ENCODE measurements around the gene DCXR. TPM values are rescaled to one million over a fixed set of nuclear protein-coding genes. Genes with fewer than 3 reads are reported as not detected.

The DCXR gene
- total RNA-seq = 10 to 100 TPM; 65.9 to 68.2 TPM
- 100 to 1,000 TPM; 118 to 164 TPM for polyA plus RNA-seq

DNA sequence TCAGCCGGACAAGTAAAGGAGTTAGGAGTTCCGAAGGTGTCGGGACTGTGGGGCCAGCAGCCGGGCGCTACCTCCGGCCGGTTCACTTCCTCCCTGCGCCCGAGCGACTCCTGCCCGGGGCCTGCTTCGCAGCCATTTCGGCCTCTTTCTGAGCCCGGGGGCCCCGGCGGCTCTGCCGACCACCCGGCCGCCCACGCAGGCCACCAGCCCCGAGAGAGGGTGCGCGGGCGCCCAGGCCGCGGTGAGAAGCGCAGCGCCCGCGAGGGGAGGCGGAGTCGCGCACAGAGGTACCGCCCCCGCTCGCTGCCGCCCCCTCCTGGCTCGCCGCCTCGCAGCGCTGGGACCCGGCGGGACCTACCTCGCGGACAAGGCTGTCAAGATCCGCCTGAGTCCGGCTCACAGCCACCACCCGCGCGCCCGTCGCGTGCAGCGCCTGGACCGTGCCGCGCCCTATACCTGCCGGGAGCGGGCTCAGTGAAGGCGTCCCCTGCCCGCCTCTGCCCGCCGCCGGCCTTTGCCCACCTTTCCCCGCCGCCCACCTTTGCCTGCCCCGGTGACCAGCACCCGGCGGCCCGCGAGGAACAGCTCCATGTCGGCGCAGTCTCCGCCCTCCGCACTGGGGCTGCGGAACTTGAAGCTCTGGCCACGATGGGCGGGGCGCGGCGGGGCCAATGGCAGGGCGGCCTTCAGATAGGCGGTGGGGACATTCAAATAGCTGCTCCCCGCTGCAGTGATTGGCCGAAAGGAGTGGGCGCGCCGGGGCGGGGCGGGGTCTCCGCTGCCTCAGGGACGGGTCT is at the start of gene DCXR:
Gene DCXR, minus strand, starts transcription at position 606 of the 797 bp plus-strand sequence. Its CDS starts 15 bp downstream, at position 591.
- CTCF ChIA-PET (ENCODE audit: partially characterized antibody) = interaction anchor here (0.7 to 1.7 kb wide), 25 partner anchors 9 to 261 kb away, joined by 3 to 11 read pairs (median 4); partner anchors contain the start of genes CENPX, GPS1, LRRC45 and RFNG
- Histone ChIP-seq H3K4me1 (ENCODE audit: insufficient read depth, low read length) (peaks cover 19% of the 10 kb centered on the region), H3K9me3 (ENCODE audit: control insufficient read depth in 1 of 2, low read length in 2 of 2) (no peaks in the 10 kb centered on the region), H3K27me3 (ENCODE audit: insufficient read depth, low read length) (no peaks in the 10 kb centered on the region), H3K27ac (ENCODE audit: low read depth, low read length) (peak within 1 kb of the TSS; percentile 57), H3K36me3 (ENCODE audit: insufficient read depth, low read length) (no peaks in the 10 kb centered on the region), H3K4me3 (ENCODE audit: low read length in 2 of 2) (peak within 1 kb of the TSS; percentile 52 to 80)
- Mint-ChIP-seq H3K9me3 (no peaks in the 10 kb centered on the region), H3K27me3 (no peaks in the 10 kb centered on the region), H3K27ac (peak within 1 kb of the TSS; percentile 87 to 96 (median 93)), H3K4me1 (peaks cover 13 to 36% (median 18%) of the 10 kb centered on the region in 4 donors), H3K4me3 (peak within 1 kb of the TSS; percentile 87 to 95 (median 90)), H3K36me3 (peaks cover 0 to 6% of the 10 kb centered on the region in 2 donors)
- peak; percentile 95 to 96 (median 95) for DNase-seq
- POLR2A ChIA-PET (ENCODE audit: partially characterized antibody) = interaction anchor here (0.6 to 2.7 kb wide), 19 partner anchors 15 to 255 kb away, joined by 3 to 26 read pairs (median 7); partner anchors contain the start of genes ASPSCR1, CENPX, DUS1L and FASN
- intact Hi-C loops (cut with micrococcal nuclease) = loop anchor here (1.0 to 10.0 kb wide), 8 partner anchors 14 to 378 kb away; partner anchors contain the start of genes DUS1L, FASN, GPS1 and HEXD

DNA sequence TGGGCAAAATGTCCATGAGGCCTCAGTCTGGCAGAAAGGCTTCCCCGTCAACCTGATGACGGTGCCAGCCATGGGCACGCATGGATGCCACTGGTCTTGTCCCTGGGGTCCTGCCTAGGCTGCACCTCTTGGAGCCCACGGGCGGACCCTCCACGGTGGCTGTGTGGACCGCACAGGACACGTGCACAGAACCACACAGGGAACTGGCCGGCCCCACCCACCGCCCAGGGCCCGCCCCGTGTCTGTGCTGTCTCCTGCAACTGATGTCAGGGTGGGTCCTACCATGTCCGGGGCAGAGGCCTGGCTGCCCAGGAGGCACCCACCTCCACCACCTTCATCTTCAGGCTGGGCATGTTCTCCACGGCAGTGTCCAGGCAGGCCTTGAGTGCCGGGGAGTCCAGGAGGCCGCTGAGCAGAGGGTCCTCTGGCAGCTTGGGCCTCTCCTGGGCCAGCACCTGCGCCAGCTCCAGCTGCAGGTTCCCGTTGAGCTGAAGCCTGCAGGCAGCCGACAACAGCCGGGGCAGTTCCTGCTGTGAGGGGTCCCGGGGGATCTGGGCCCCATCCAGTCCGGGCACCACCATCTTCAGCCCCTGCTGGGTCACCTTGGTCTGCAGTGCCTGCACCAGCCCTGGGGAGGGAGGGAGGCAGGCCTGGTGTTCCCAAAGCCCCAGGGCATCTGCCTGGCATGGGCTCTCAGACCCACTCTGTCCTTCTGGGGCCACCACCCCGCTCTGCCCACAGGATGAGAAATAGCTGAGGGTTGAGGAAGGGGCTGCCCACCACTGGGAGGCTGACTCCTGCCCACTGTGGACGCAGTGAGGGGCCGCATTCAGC is 48.7 kb upstream of the DCXR start:
- peaks cover 54% of the 10 kb centered on the region for H3K36me3 ChIP-seq (ENCODE audit: insufficient read depth, low read length)
- peaks cover 5 to 20% of the 10 kb centered on the region in 2 donors for H3K36me3 Mint-ChIP-seq
- peak overlapping the region in 1 of 7 donors; percentile 35 for H3K27ac Mint-ChIP-seq
- H3K4me1 ChIP-seq (ENCODE audit: insufficient read depth, low read length) = no peaks in the 10 kb centered on the region
- H3K4me1 Mint-ChIP-seq = no peaks in the 10 kb centered on the region
- H3K27ac ChIP-seq (ENCODE audit: low read depth, low read length) = no peak overlapping the region
- intact Hi-C loops (cut with micrococcal nuclease) = no loop called here
- no peaks in the 10 kb centered on the region for H3K27me3 ChIP-seq (ENCODE audit: insufficient read depth, low read length)
- H3K4me3 Mint-ChIP-seq = no peak overlapping the region
- H3K9me3 Mint-ChIP-seq = no peaks in the 10 kb centered on the region
- no peaks in the 10 kb centered on the region for H3K9me3 ChIP-seq (ENCODE audit: control insufficient read depth in 1 of 2, low read length in 2 of 2)
- no peaks in the 10 kb centered on the region for H3K27me3 Mint-ChIP-seq
- no peak overlapping the region for H3K4me3 ChIP-seq (ENCODE audit: low read length in 2 of 2)
- CTCF ChIA-PET (ENCODE audit: partially characterized antibody) = no interaction called here
- POLR2A ChIA-PET (ENCODE audit: partially characterized antibody) = interaction anchor here (1.6 kb wide), 1 partner anchor 20 kb away, joined by 4 read pairs; no protein-coding TSS in a partner anchor
- DNase-seq = peak in 1 of 5 donors; percentile 19

DNA sequence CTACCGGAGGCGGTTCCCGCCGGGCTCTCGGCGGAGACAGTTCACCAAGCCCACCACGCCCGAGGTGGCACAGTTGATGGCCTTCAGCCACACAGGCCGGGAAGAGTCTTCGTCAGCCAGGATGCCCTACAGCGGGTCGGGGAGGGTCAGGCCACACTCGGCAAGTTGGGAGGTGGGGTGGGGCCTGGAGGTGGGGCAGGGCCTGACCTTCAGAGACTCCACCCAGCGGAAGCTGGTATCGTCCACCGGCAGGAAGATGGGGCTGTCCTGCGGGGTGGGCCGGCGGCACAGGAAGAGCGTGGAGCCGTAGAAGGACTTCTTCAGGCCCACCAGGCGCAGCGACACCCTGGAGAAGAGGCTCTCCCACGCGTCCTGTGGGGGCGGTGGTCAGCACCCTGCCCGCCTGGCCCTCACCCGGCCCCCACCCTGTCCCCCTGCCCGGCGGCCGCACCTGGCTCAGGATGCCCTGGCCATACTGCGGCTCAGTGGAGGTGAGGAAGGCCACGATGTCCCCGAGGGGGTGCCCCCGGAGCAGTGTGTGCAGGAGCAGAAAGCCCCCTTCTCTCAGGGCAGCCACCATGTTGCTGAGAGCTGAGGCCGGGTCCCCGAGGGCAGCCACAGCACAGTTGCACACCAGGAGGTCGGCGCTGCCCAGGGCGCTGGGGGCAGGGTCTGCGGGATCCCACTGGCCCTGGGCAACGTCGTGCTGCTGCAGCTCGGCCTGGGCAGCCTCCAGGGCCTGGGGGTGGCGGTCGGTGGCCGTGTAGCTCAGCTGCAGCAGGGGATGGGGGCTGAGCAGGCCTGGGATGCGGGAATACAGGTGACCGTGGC is 47.7 kb upstream of the DCXR start:
- H3K27me3 Mint-ChIP-seq = no peaks in the 10 kb centered on the region
- no peak overlapping the region for H3K4me3 Mint-ChIP-seq
- intact Hi-C loops (cut with micrococcal nuclease) = no loop called here
- no peaks in the 10 kb centered on the region for H3K9me3 Mint-ChIP-seq
- Histone ChIP-seq H3K4me1 (ENCODE audit: insufficient read depth, low read length) (no peaks in the 10 kb centered on the region), H3K27ac (ENCODE audit: low read depth, low read length) (no peak overlapping the region), H3K4me3 (ENCODE audit: low read length in 2 of 2) (no peak overlapping the region), H3K36me3 (ENCODE audit: insufficient read depth, low read length) (peaks cover 51% of the 10 kb centered on the region), H3K27me3 (ENCODE audit: insufficient read depth, low read length) (no peaks in the 10 kb centered on the region), H3K9me3 (ENCODE audit: control insufficient read depth in 1 of 2, low read length in 2 of 2) (no peaks in the 10 kb centered on the region)
- ChIA-PET POLR2A (ENCODE audit: partially characterized antibody) (no interaction called here), CTCF (ENCODE audit: partially characterized antibody) (no interaction called here)
- no peak overlapping the region for H3K27ac Mint-ChIP-seq
- DNase-seq = peak in 1 of 5 donors; percentile 36
- no peaks in the 10 kb centered on the region for H3K4me1 Mint-ChIP-seq
- peaks cover 5 to 20% of the 10 kb centered on the region in 2 donors for H3K36me3 Mint-ChIP-seq

DNA sequence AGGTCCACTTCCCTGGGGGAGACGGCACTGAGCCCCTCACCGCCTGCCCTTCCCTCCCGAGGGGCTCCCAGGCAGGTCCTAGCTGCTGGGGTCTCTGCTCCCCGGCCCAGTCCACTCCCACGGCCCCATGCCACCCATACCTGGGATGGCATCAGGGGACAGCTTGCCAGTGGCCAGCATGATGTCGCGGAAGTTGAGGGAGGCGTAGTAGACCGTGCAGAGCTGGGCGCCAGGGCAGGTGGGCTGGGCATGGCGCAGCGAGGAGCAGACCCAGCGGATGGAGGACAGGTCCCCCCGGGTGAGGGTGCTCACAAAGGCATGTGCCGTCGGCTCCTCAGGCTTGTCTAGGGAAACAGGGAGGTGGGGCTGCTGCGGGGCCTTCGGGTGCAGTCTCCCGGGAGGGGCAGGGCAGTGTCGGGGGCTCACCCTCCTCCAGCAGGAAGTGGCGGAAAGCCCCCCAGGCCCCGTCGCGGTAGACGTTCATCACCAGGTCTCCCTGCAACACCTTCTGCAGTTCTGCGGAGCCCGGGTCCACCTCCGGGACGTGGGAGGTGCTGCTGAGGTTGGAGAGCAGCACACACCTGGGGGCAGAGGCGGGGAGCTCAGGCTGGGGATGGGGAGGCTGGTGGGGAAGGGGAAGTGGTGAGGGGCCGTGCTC is 47.0 kb upstream of the DCXR start:
- H3K36me3 ChIP-seq (ENCODE audit: insufficient read depth, low read length) = peaks cover 45% of the 10 kb centered on the region
- H3K36me3 Mint-ChIP-seq = peaks cover 7 to 19% of the 10 kb centered on the region in 2 donors
- CTCF ChIA-PET (ENCODE audit: partially characterized antibody) = no interaction called here

DNA sequence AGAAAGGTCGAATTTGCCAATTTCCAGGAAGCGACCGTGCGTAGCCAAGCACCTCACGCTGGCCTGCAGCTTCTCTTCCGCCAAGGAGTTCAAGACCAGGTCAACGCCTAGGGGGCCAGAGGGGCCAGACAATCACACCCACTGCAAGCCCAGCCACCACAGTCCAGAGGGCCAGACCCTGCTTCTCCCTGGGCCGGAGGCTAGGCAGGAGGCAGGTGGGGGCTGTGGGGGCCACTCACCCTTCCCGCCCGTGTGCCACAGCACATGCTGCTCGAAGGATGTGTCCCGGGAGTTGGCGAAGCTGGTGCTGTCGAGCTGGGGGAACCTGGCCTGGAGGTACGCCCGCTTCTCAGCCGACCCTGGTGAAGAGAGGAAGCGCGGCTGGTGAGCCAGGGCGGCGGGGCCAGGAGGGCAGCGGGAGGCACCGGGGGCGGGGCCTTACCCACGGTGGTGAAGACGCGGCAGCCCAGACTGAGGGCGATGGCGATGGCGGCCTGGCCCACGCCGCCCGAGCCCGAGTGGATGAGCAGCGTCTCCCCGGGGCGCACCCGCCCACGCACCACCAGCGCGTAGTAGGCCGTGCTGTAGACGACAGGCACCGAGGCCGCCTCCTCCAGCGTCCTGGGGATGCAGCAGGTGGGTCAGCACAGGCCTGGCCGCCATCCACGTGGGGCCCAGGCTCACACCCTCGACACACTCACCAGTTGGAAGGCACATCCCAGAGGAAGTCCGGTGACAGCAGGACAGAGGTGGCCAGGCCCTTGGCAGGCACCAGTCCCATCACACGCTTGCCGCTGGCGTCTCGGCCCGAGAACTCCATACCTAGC is 46.2 kb upstream of the DCXR start:
- intact Hi-C loops (cut with micrococcal nuclease) = no loop called here
- H3K27ac ChIP-seq (ENCODE audit: low read depth, low read length) = no peak overlapping the region
- H3K4me3 Mint-ChIP-seq = peak overlapping the region in 1 of 8 donors; percentile 41
- H3K27me3 ChIP-seq (ENCODE audit: insufficient read depth, low read length) = no peaks in the 10 kb centered on the region
- POLR2A ChIA-PET (ENCODE audit: partially characterized antibody) = no interaction called here
- peak in 1 of 5 donors; percentile 21 for DNase-seq
- H3K4me1 ChIP-seq (ENCODE audit: insufficient read depth, low read length) = no peaks in the 10 kb centered on the region
- H3K27ac Mint-ChIP-seq = no peak overlapping the region
- H3K36me3 Mint-ChIP-seq = peaks cover 7 to 17% of the 10 kb centered on the region in 2 donors
- no peaks in the 10 kb centered on the region for H3K9me3 ChIP-seq (ENCODE audit: control insufficient read depth in 1 of 2, low read length in 2 of 2)
- H3K4me1 Mint-ChIP-seq = no peaks in the 10 kb centered on the region
- H3K4me3 ChIP-seq (ENCODE audit: low read length in 2 of 2) = no peak overlapping the region
- H3K27me3 Mint-ChIP-seq = no peaks in the 10 kb centered on the region
- H3K9me3 Mint-ChIP-seq = no peaks in the 10 kb centered on the region
- CTCF ChIA-PET (ENCODE audit: partially characterized antibody) = no interaction called here
- H3K36me3 ChIP-seq (ENCODE audit: insufficient read depth, low read length) = peaks cover 43% of the 10 kb centered on the region

More for the DNA sequence above, 47.0 kb upstream of the DCXR start:
- Histone ChIP-seq H3K4me1 (ENCODE audit: insufficient read depth, low read length) (no peaks in the 10 kb centered on the region), H3K4me3 (ENCODE audit: low read length in 2 of 2) (no peak overlapping the region), H3K9me3 (ENCODE audit: control insufficient read depth in 1 of 2, low read length in 2 of 2) (no peaks in the 10 kb centered on the region), H3K27ac (ENCODE audit: low read depth, low read length) (no peak overlapping the region), H3K27me3 (ENCODE audit: insufficient read depth, low read length) (no peaks in the 10 kb centered on the region)
- no peaks in the 10 kb centered on the region for H3K9me3 Mint-ChIP-seq
- peak in 1 of 5 donors; percentile 43 for DNase-seq
- POLR2A ChIA-PET (ENCODE audit: partially characterized antibody) = no interaction called here
- H3K27ac Mint-ChIP-seq = no peak overlapping the region
- no peaks in the 10 kb centered on the region for H3K27me3 Mint-ChIP-seq
- no peaks in the 10 kb centered on the region for H3K4me1 Mint-ChIP-seq
- intact Hi-C loops (cut with micrococcal nuclease) = no loop called here
- H3K4me3 Mint-ChIP-seq = no peak overlapping the region

DNA sequence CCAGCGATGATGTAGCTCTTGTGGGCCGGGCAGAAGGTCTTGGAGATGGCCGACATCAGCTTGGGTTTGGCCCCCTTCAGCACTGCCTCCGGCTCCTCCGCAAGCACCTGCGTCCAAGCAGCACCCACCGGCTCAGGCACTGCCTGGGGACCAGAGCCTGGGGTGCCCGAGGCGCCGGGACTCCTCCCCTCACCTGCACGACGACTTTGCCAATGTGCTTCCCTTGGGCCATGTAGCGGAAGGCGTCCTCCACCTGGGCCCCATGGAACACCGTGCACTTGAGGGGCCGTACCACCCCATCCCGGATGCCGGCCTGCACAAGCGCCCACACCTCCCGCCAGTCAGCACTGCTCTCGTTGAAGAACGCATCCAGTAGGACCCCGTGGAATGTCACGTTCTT is 45.5 kb upstream of the DCXR start:
- H3K9me3 ChIP-seq (ENCODE audit: control insufficient read depth in 1 of 2, low read length in 2 of 2) = no peaks in the 10 kb centered on the region
- H3K27me3 ChIP-seq (ENCODE audit: insufficient read depth, low read length) = no peaks in the 10 kb centered on the region
- Mint-ChIP-seq H3K4me1 (no peaks in the 10 kb centered on the region), H3K27me3 (no peaks in the 10 kb centered on the region), H3K4me3 (no peak overlapping the region), H3K36me3 (peaks cover 7 to 16% of the 10 kb centered on the region in 2 donors), H3K27ac (no peak overlapping the region), H3K9me3 (no peaks in the 10 kb centered on the region)
- DNase-seq = no peak
- H3K36me3 ChIP-seq (ENCODE audit: insufficient read depth, low read length) = peaks cover 36% of the 10 kb centered on the region
- H3K27ac ChIP-seq (ENCODE audit: low read depth, low read length) = no peak overlapping the region
- ChIA-PET POLR2A (ENCODE audit: partially characterized antibody) (no interaction called here), CTCF (ENCODE audit: partially characterized antibody) (no interaction called here)
- H3K4me1 ChIP-seq (ENCODE audit: insufficient read depth, low read length) = no peaks in the 10 kb centered on the region
- intact Hi-C loops (cut with micrococcal nuclease) = no loop called here
- no peak overlapping the region for H3K4me3 ChIP-seq (ENCODE audit: low read length in 2 of 2)

Measured in CD4-positive, alpha-beta memory T cell (primary cell).